Kidney glomerular epithelial cell (primary cell): ENCODE results near the gene PSMC5.
"Not testable (repeated sequence)": the region's sequence is repeated elsewhere in the genome, so short reads cannot be mapped to it uniquely, and the experiment has no call there.

Source experiments
- DNase-seq: peaks from one replicate; lab custom pipeline; 2025; lab: John Stamatoyannopoulos, UW

Gene PSMC5

DNA sequence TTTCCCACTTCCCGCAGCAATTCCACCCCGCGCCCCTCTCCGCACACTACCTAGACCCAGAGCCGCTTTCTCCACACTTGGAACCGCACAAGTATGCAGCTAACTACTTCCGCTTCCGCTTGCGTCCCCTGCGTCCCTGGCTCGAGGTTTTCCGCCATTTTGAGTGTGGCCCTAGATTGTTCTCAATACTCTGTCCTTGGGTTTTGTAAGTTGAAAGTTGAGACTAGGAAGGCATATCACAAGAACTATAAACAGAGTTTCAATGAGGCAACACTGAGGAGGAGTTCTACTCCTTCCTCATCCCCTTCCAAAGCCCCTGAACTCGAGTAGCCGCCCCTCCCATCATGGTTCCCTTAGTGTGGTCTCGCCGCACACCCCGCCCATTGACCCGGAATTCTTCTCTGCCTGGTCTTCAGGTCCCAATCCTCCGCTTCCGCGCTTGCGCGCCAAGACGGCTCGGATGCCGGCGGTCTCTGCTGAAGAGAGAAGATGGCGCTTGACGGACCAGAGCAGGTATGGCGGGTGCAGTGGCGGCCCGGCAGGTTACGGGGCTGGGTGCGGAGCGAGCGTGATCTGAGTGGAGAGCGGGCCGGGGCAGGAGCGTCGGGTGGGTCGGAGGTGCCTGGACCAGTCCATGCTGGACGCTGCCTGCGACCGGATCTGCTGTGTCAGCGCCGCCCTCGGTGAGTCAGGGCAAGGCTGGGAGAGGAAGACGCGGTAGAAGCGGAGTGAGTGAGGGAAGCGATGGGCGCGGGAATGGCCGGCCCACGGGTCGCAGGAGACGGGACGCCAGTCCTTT lies at the start of gene PSMC5, which contains the start of gene FTSJ3:
Gene PSMC5 (plus strand): TSS at position 430 of the 799 bp plus-strand sequence. CDS start 60 bp downstream, at position 490.
Gene FTSJ3 (minus strand): TSS at position 662 of the 799 bp plus-strand sequence. CDS start 761 bp downstream, outside the sequence.
- peak; percentile 97 for DNase-seq

DNA sequence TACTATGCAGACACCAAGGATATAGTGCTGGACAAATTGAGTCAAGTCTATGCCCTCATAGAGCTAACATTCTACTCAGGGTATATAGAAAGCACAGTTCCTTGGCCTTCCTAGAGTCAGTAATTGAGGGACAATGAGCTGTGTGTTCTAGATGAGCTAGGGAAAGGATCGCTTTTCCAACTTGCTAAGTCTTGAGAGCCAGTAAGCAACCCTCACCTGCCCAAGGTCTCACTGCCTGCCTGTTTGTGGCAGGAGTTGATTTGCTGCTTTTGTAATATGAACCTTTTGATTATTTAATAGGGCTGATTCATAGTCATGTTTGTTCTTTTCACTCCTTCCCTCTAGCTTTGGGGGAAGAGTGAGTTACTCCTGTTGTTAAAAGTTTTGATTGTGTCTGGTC lies 46.7 kb upstream of the PSMC5 start:
- peak; percentile 8 for DNase-seq

DNA sequence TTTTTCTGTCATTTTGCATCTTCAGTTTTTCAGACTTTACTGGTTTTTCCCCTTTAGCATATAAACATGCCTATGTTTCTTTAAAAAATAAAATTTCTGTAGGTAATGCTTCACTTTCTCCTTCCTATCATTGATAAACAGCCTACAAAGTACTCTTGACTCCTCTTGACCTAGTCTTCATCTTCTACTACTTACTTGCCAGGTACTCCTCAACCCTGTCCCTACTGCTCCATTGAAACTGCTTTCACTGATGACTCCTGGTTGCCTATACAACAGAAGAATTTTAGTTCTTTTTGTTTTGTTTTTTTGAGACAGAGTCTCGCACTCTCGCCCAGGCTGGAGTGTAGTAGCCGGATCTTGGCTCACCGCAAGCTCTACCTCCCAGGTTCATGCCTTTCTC lies 46.3 kb upstream of the PSMC5 start:
- no peak for DNase-seq

DNA sequence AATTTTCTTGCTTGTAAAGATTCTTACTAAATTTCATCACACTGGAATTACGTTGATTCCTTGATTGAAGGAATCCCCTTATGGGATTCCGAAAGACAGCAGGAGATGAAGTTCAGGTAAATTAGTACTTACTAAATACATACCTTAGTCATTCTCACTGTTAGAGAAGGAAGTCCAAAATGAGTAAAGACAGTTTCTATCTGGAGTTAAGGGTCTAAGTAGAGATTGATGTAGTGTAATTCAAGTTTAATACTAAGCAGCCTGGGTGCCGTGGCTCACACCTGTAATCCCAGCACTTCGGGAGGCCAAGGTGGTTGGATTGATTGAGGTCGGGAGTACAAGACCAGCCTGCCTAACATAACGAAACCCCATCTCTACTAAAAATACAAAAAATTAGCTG lies 43.7 kb upstream of the PSMC5 start:
- DNase-seq, result no peak

DNA sequence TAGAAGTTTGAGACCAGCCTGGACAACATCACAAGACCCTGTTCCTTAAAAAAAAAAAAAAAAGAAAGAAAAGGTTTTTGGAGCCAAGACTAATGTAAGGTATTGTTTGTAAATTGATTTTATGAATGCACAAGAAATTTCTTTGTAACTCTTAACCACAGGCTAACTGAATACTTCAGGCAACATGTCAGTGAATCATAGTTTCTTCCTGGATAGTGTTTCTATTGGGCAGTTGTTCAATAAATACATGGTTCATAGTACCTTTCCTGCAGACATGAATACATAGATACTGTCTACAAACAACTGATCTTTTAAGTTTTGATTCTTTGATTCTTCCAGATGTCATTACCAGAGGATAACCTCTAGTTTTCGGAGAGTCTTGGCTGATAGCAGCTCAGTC lies 41.7 kb upstream of the PSMC5 start:
- peak; percentile 57 for DNase-seq

DNA sequence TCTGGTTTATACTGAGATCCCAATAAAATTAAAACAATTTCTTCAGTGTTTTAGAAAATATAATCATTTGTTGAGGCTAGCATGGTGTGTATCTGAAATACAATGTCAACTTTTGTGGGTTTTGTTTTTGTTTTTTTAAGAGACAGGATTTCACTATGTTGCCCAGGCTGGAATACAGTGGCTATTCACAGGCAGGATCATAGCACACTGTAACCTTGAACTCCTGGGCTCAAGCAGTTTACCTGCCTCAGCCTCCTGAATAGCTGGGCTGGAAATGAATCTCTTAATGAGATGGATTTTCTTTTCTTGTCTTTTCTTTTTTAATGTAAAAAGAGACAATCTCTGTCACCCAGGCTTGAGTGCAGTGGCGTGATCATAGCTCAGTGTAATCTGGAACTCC lies 41.1 kb upstream of the PSMC5 start:
- no peak for DNase-seq

DNA sequence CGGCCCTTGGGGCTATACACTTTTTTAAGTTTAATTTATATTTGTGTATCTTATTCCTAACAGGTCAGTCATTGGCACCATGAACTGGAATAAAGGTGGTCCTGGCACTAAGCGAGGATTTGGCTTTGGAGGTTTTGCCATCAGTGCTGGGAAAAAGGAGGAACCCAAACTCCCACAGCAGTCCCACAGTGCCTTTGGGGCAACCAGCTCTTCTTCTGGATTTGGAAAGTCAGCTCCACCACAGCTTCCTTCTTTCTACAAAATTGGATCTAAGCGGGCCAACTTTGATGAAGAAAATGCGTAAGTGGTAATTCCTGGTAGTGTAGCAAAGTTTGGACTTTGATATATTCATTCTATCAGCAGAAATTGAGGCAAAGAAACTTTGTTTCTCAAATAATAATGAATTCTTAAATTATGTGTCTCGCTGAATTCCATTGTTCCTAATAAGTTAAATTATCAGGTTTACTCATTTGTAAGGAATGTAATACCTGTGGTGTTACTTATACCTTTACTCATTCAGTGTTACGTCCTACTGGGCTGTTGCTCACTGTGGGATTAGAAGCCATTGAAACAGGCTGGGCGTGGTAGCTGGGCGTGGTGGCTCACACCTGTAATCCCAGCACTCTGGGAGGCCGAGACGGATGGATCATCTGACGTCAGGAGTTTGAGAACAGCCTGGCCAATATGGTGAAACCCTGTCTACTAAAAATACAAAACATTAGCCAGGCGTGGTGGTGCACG lies 40.1 kb upstream of the PSMC5 start:
- no peak for DNase-seq

DNA sequence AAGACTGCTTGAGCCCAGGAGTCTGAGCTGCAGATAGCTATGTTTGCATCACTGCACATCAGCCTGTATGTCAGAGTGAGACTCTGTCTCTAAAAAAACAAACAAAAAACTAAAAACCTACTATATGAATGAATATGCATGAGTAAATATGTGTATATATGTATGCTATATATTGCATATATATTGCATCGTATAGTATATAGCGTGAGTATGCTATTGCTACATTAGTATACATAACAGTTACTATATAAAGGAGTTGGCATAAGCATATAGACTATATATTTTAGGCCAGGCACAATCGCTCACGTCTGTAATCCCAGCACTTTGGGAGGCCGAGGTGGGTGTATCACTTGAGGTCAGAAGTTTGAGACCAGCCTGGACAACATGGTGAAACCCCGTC lies 37.2 kb upstream of the PSMC5 start:
- no peak for DNase-seq

DNA sequence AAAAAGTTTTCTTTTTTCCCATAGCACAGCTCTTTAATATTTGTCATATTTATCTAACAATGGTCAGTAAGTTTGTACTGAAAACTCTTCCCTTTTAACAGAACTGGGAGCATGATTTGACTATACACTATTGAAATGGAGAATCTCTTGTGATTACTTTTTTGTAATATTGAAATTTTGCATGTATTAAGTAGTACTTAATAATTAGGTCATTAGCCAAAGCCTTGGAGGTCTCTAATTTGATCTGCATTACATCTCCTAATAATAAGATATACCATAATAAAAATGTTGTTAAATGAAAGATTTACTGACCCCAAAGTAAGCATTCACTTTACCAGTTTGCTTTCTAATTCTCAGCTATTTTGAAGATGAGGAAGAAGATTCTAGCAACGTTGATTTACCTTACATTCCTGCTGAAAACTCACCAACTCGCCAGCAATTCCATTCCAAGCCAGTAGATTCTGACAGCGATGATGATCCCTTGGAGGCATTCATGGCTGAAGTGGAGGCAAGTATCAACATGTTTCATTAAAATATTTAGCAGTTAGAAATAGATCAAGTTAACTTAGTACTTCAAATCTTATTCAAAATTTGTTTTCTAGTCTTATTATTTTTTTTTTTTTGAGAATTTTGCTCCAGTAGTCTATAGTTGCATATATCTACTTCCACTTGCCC lies 35.0 kb upstream of the PSMC5 start:
- DNase-seq, result no peak

DNA sequence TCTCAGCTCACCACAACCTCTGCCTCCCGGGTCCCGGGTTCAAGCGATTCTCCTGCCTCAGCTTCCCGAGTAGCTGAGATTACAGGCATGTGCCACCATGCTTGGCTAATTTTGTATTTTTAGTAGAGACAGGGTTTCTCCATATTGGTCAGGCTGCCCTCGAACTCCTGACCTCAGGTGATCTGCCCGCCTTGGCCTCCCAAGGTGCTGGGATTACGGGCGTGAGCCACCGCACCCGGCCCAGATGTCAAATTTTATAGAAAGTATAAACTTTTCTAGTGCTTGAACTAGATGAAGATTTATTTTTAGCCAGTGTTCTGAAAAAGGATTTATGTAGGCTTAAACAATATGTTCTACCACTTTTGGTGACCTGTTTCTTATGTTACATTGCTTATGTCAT lies 30.9 kb upstream of the PSMC5 start:
- not testable (repeated sequence) for DNase-seq

DNA sequence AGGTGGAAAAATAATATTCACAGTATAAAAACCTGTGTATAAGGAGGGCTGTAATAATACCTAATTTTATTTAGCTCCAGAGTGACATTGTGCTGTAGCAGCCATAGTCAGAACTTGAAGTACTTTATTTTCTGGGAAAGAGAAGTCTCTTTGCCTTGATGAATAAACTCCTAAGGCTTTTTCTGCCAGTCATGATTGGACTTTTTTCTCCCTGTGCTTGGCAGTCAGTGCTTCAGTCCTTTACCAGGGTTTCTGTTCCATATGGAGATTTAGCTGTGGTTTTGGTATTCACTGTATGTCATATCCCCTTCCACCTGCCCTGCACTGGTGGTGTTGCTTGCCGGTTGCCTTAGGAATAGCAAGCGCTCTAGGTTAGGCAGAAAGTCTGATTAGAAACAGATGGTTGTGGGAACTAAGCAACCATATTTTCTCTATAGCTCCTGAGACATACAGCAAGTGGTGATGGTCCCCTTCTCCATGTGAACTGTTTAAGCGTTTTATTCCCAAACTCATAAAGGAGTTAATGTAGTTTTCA lies 28.6 kb upstream of the PSMC5 start:
- DNase-seq, result no peak

DNA sequence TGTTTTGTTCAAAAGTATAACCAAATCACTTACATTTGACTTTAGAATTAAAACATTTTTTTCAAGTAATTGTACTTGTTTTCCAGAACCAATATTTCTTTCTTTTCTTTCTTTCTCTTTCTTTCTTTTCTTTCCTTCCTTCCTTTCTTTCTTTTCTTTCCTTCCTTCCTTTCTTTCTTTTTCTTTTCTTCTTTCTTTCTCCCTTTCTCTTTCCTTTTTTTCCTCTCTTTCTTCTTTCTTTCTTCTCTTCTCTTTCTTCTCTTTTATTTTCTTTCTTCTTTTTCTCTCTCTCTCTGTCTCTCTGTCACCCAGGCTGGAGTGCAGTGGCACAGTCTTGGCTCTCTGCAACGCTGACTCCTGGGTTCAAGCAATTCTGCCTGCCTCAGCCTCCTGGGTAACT lies 26.4 kb upstream of the PSMC5 start:
- no peak for DNase-seq

DNA sequence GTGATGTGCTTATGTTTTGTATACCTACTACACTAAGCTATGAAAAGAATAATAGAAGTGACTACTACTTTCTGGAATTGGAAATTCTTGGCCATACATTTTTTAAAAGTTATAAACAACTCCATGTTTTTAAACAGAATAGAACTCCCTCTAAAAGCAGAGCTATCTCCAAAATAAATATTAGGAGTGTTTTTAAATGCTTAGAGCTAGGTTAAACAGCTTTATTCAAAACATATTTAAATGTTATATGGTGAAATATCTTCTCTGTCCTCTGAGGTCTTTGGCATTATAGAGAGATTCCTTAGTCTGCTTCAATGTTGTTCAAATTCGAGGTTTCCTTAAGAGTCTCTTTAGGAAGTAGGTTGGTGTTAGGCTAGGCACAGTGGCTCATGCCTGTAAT lies 22.9 kb upstream of the PSMC5 start:
- DNase-seq, result no peak

DNA sequence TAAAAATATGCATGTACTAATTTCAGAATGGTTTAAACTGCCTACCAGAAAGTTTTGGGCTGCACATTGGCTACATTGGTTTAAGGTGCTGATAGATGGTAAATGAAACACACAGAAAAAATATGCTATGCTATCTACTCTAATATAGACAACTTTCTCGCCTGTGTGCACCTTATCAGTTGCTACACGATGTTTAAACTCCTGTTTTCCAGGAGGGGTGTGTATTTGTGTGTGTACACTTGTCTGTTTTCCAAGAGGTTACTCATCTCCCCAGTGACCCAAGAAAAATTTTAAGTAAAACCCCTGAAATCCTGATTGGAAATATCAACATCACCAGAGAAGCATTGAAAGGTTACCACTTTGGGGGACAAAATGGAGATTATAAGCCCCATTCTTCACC lies 21.6 kb upstream of the PSMC5 start:
- DNase-seq, result no peak

DNA sequence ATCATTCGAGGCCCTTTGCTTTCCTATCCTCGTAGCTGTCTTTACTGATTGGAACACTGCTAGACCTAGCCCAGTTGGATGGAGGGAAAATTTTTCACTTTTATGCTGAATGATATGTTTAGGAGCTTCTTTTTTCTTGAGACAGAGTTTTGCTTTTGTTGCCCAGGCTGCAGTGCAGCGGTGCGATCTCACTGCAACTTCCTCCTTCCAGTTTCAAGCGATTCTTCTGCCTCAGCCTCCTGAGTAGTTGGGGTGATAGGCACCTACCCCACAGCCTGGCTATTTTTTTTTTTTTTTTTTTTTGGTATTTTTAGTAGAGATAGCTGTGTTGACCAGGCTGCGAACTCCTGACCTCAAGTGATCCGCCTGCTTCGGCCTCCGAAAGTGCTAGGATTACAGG lies 17.3 kb upstream of the PSMC5 start:
- DNase-seq, result no peak

DNA sequence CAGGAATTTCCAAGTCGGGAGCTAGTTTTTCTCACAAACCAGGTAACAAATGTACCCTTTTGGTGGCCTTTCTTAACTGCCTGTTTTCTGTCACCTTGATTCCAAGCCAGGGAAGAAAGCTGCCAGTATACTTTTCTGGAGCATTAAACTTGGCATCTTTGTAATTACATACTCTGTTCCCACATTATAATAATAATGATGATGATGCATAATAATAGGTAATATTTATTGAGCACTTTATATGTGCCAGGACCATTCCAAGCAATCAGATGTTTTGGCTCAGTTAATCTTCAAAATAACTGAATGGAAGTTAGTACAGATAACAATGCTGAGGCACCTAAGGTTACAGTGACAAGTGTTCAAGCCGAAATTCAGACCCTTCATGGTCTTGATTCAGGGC lies 11.1 kb upstream of the PSMC5 start:
- no peak for DNase-seq

DNA sequence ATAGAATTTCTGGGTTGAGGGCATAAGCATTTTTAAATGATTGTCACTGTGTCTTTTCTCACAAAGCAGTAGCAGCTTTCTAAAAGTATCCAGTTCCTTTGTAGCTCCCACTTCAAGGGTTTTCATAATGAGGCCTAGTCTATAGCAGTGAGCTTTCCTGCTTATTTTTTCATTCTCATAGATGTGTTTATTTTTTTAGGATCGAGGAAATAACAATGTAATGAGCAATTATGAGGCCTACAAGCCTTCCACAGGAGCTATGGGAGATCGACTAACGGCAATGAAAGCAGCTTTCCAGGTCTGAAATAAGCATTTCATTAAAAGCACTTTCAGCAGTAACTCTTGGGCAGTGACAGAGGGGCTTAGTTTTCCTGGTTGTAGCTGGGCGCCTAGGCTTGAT lies 10.6 kb upstream of the PSMC5 start:
- no peak for DNase-seq

DNA sequence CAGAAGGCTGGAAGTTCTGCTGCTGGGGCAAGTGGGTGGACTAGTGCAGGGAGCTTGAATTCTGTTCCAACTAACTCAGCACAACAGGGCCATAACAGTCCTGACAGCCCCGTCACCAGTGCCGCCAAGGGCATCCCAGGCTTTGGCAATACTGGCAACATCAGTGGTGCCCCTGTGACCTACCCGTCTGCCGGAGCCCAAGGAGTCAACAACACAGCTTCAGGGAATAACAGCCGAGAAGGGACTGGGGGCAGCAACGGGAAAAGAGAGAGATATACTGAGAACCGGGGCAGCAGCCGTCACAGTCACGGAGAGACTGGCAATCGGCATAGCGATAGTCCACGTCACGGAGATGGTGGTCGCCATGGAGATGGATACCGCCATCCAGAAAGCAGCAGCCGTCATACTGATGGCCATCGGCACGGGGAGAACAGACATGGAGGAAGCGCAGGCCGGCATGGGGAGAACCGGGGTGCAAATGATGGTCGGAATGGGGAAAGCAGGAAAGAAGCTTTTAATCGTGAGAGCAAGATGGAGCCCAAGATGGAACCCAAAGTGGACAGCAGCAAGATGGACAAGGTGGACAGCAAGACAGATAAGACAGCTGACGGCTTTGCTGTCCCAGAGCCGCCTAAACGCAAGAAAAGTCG lies 9.4 kb upstream of the PSMC5 start:
- no peak for DNase-seq

DNA sequence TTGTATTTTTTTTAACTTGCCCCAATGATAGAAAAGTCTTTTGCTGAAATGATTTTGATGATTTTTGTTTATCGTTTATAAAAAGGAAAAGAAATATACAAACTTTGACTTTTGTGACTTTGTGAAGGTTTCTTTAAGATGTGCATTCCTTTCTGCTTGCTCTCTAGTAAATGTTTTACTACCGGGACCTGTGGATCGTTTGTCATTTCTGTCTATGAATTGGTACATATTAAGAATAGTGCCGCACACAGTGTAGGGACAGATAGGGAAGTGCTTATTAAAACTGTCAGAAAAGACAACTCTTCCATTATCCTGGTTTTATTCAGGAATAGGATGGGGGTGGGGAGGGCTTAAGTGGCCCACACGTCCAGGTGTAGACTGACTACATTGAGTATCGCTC lies 8.1 kb upstream of the PSMC5 start:
- peak; percentile 54 for DNase-seq

DNA sequence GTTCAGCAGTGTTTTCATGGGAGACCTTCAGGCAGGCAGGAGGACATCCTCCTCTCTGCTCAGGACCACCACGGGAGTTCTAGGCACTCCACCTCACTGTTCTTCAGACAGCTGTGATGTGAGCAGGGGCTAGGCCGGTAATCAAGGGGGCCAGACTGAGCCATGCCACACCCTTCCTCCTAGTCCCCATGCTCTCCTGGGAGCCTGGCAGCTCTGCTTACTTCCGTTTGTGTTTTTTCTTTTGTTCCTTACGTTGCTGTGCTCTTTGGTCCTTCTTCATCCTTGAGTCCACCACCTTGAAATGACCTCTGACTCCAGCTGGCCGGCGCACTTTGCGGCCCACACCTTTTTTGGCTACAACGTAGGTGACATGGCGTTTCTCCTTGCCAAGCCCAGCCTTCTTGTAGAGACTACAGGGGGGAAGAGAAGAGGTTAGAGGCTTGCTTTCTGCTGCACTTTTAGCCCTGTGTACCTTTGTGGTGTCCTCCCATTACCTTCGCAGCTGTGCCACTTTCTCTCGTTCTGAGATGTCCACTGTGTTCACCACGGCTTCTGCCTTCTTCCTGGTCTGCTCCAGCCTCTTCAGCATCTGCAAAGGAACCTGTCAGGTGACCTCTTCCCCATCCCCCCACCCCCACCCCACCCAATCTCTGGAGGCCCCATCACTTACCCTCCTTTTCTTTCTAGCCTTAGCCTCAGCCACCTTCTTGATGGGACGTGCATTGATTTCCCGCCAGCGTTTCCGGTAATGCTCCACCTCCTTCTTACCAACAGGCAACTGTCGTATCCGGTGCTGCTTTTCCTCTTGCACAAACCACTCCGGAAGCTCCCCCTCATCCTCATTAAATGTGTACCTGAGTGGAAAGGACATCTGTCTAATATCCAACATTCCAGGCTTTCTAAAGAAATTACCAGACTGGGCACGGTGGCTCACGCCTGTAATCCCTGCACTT lies 7.4 kb upstream of the PSMC5 start:
- no peak for DNase-seq
